HepG2 (cell line): ENCODE data around the gene FAM222B. TPM values are rescaled to one million over a fixed set of nuclear protein-coding genes. Genes with fewer than 3 reads are reported as not detected.

Experiments
- ATAD3A ChIP-seq: sonication (generic); formaldehyde crosslinking; IDR thresholded peaks from 2 replicates; pipeline ENCODE4 v1.4.0; 2020; ENCODE audit warnings: missing genetic modification reagents
- CREM ChIP-seq, 2 experiments: sonication (generic) in 1 of 2; formaldehyde crosslinking in 1 of 2; IDR thresholded peaks; 2 replicates each; pipeline versions ENCODE4 v1.4.0 to v1.6.1; 2016 to 2020; ENCODE audit warnings: antibody characterized with exemption in 1 of 2, mild to moderate bottlenecking in 1 of 2, missing genetic modification reagents in 1 of 2
- FOXA3 ChIP-seq: IDR thresholded peaks from 2 replicates; pipeline ENCODE4 v1.6.1; 2016; ENCODE audit warnings: missing genetic modification reagents, missing compliant biosample characterization
- HNRNPH1 ChIP-seq: fragments of 200-400 bp; formaldehyde crosslinking; optimal IDR thresholded peaks from 2 replicates; pipeline ENCODE3; 2017; ENCODE audit warnings: mild to moderate bottlenecking, low read depth, low read length
- IKZF4 ChIP-seq: sonication (generic); formaldehyde crosslinking; IDR thresholded peaks from 2 replicates; pipeline ENCODE4 v1.5.1; 2020; ENCODE audit warnings: borderline replicate concordance, mild to moderate bottlenecking, low read depth, missing genetic modification reagents; ENCODE audit errors: not compliant biosample characterization
- ISL2 ChIP-seq: sonication (generic); formaldehyde crosslinking; IDR thresholded peaks from 2 replicates; pipeline ENCODE4 v1.5.0; 2020; ENCODE audit warnings: missing genetic modification reagents
- KLF11 ChIP-seq: IDR thresholded peaks from 2 replicates; pipeline ENCODE4 v1.6.1; 2016; ENCODE audit warnings: missing compliant biosample characterization
- LBX2 ChIP-seq: sonication (generic); formaldehyde crosslinking; IDR thresholded peaks from 2 replicates; pipeline ENCODE4 v1.5.0; 2020; ENCODE audit warnings: missing genetic modification reagents, mild to moderate bottlenecking, borderline replicate concordance
- MYC ChIP-seq: sonication (generic); formaldehyde crosslinking; IDR thresholded peaks from 2 replicates; pipeline ENCODE4 v1.9.0; 2021; ENCODE audit warnings: missing genetic modification reagents, borderline replicate concordance
- NONO ChIP-seq, 2 experiments: fragments of 450-650 bp in 1 of 2; sonication (generic) in 1 of 2; formaldehyde crosslinking in 1 of 2; IDR thresholded peaks in 1 of 2; conservative IDR thresholded peaks in 1 of 2; 2 replicates each; pipeline versions ENCODE4 v1.6.1 to v1.8.0; 2017 to 2022; ENCODE audit warnings: mild to moderate bottlenecking in 1 of 2, missing genetic modification reagents in 1 of 2, moderate library complexity in 1 of 2
- PHB2 ChIP-seq: fragments of 450-650 bp; IDR thresholded peaks from 2 replicates; pipeline ENCODE4 v1.6.1; 2018; ENCODE audit not compliant: partially characterized antibody
- POLR2AphosphoS5 ChIP-seq: IDR thresholded peaks from 2 replicates; pipeline ENCODE4 v1.6.1; 2012; ENCODE audit warnings: low read depth, low read length
- PPARG ChIP-seq: conservative IDR thresholded peaks from 2 replicates; pipeline ENCODE4 v1.6.1; 2016; ENCODE audit warnings: missing biosample characterization, missing genetic modification reagents
- RBAK ChIP-seq: sonication (generic); formaldehyde crosslinking; IDR thresholded peaks from 2 replicates; pipeline ENCODE4 v1.5.1; 2020; ENCODE audit warnings: mild to moderate bottlenecking, missing genetic modification reagents
- RBM22 ChIP-seq: fragments of 200-400 bp; formaldehyde crosslinking; optimal IDR thresholded peaks from 2 replicates; pipeline ENCODE3; 2017; ENCODE audit warnings: mild to moderate bottlenecking, low read length, moderate library complexity
- TMF1 ChIP-seq: sonication (generic); formaldehyde crosslinking; IDR thresholded peaks from 2 replicates; pipeline ENCODE4 v1.8.1; 2022; ENCODE audit warnings: low read depth, missing genetic modification reagents
- TOPORS ChIP-seq: sonication (generic); formaldehyde crosslinking; IDR thresholded peaks from 2 replicates; pipeline ENCODE4 v1.8.0; 2023; ENCODE audit warnings: mild to moderate bottlenecking, missing genetic modification reagents
- UBTF ChIP-seq: sonication (generic); formaldehyde crosslinking; IDR thresholded peaks from 2 replicates; pipeline ENCODE4 v1.4.0; 2020; ENCODE audit warnings: mild to moderate bottlenecking, missing genetic modification reagents
- ZKSCAN8 ChIP-seq: IDR thresholded peaks from 2 replicates; pipeline ENCODE4 v1.6.1; 2016; ENCODE audit warnings: borderline replicate concordance, missing genetic modification reagents, missing compliant biosample characterization
- ZNF225 ChIP-seq: sonication (generic); formaldehyde crosslinking; IDR thresholded peaks from 2 replicates; pipeline ENCODE4 v1.4.0; 2020; ENCODE audit warnings: mild to moderate bottlenecking, missing genetic modification reagents
- ZNF512B ChIP-seq: sonication (generic); formaldehyde crosslinking; IDR thresholded peaks from 2 replicates; pipeline ENCODE4 v1.5.1; 2020; ENCODE audit warnings: missing genetic modification reagents, mild to moderate bottlenecking, borderline replicate concordance
- ZNF747 ChIP-seq: sonication (generic); formaldehyde crosslinking; IDR thresholded peaks from 2 replicates; pipeline ENCODE4 v1.8.1; 2023; ENCODE audit warnings: missing genetic modification reagents, mild to moderate bottlenecking, borderline replicate concordance
- ZNF879 ChIP-seq: sonication (generic); formaldehyde crosslinking; IDR thresholded peaks from 2 replicates; pipeline ENCODE4 v1.8.1; 2023; ENCODE audit warnings: missing genetic modification reagents
- polyA plus RNA-seq, 8 experiments: library from polyadenylated mRNA; depleted of rRNA in 3 of 8; stranded (reverse) in 7 of 8; unstranded in 1 of 8; fragments of >200 nt; fragmentation: Illumina TruSeq in 4 of 8; extraction: Trizol in 4 of 8; gene quantifications; 2 replicates each; pipeline versions ENCODE4 v1.2.1 to v1.2.3, GENCODE V29; 2011 to 2016; ENCODE audit warnings: low read depth in 4 of 8, missing spikeins in 1 of 8, mixed read lengths in 1 of 8; ENCODE audit not compliant: insufficient read depth in 1 of 8
- total RNA-seq, 5 experiments: library from RNA; depleted of rRNA; stranded (reverse); fragments of >200 nt; fragmentation: Illumina TruSeq; extraction: Trizol; gene quantifications; 2 replicates each; pipeline ENCODE4 v1.2.3, GENCODE V29; 2016; ENCODE audit warnings: low read depth in 1 of 5
- TF ChIP-seq, protein P1 (sequence below): sonication (generic); formaldehyde crosslinking; IDR thresholded peaks from 2 replicates; pipeline ENCODE4 v1.4.0; 2020; ENCODE audit warnings: mild to moderate bottlenecking, missing genetic modification reagents
- TF ChIP-seq, protein P2 (sequence below): sonication (generic); formaldehyde crosslinking; IDR thresholded peaks from 2 replicates; pipeline ENCODE4 v1.5.0; 2020; ENCODE audit warnings: mild to moderate bottlenecking, low read depth, missing genetic modification reagents, borderline replicate concordance

FAM222B gene
- total and polyA plus RNA-seq, 2 of the 13 experiments (the other 11 are each of a cell fraction or from before 2014, with no cell fraction given): 3.5 to 7.3 TPM

GRCh38 chr17:28725166-28725659, 117.4 kb downstream of the FAM222B start (continued):
- TF ChIP-seq IKZF4 (CRISPR knock-in tag) (no peak), ISL2 (CRISPR knock-in tag) (no peak), RBAK (CRISPR knock-in tag) (no peak), PPARG (CRISPR knock-in tag) (no peak), UBTF (no peak), LBX2 (CRISPR knock-in tag) (no peak), TMF1 (CRISPR knock-in tag) (0 out of 2 replicates have a peak, but pooled peaks have one; percentile 4), ZNF879 (no peak), ZNF512B (no peak), ATAD3A (CRISPR knock-in tag) (no peak), MYC (no peak), KLF11 (CRISPR knock-in tag) (no peak), FOXA3 (no peak), ZNF747 (CRISPR knock-in tag) (0 out of 2 replicates have a peak, but pooled peaks have one; percentile 3), NONO (IDR thresholded peaks at IDR 0.05) (no peak), NONO (CRISPR knock-in tag; conservative IDR thresholded peaks at IDR 0.05) (no peak; the same call in 1 of the 2 replicates), PHB2 (no peak), POLR2AphosphoS5 (peak; percentile 67), ZNF225 (no peak), ZKSCAN8 (CRISPR knock-in tag) (no peak), TOPORS (CRISPR knock-in tag) (no peak), RBM22 (peak; percentile 99), HNRNPH1 (peak; percentile 85), CREM (IDR thresholded peaks at IDR 0.05) (no peak), CREM (CRISPR knock-in tag; IDR thresholded peaks at IDR 0.05) (no peak)
- TF ChIP-seq, protein P1, sequence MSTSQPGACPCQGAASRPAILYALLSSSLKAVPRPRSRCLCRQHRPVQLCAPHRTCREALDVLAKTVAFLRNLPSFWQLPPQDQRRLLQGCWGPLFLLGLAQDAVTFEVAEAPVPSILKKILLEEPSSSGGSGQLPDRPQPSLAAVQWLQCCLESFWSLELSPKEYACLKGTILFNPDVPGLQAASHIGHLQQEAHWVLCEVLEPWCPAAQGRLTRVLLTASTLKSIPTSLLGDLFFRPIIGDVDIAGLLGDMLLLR (CRISPR knock-in tag): no peak
- TF ChIP-seq, protein P2, sequence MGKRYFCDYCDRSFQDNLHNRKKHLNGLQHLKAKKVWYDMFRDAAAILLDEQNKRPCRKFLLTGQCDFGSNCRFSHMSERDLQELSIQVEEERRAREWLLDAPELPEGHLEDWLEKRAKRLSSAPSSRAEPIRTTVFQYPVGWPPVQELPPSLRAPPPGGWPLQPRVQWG (CRISPR knock-in tag): no peak
